Measurements from ENCODE around the gene LRRC4.

LRRC4 gene

GRCh38 chr7:128005117-128005516 is 26.1 kb downstream of the LRRC4 start:
- no peak overlapping the region for H3K9ac ChIP-seq (ENCODE audit: insufficient read length)
- TF ChIP-seq POLR2AphosphoS5 (IDR thresholded peaks at IDR 0.05; ENCODE audit: borderline replicate concordance, low read depth, low read length) (no peak), EZH2 (IDR thresholded peaks at IDR 0.05) (no peak), FOXP2 (optimal IDR thresholded peaks at IDR 0.05; ENCODE audit: control extremely low read depth, extremely low read length, insufficient read depth) (no peak)
- H3K4me3 ChIP-seq, result no peak overlapping the region
- no peak for DNase-seq (ENCODE audit: low read depth, low spot score)
- H3K36me3 ChIP-seq (ENCODE audit: insufficient read depth, low read length), result peaks cover 18% of the 10 kb centered on the region
- H3K9me3 ChIP-seq (ENCODE audit: low read depth, low read length), result no peaks in the 10 kb centered on the region
- no peak overlapping the region for H3K27ac ChIP-seq

- Histone ChIP-seq H3K27ac (no peak overlapping the region), H3K9ac (ENCODE audit: insufficient read length) (no peak overlapping the region), H3K36me3 (ENCODE audit: insufficient read depth, low read length) (peaks cover 18% of the 10 kb centered on the region), H3K9me3 (ENCODE audit: low read depth, low read length) (no peaks in the 10 kb centered on the region), H3K4me3 (no peak overlapping the region)
- TF ChIP-seq EZH2 (IDR thresholded peaks at IDR 0.05) (no peak), FOXP2 (optimal IDR thresholded peaks at IDR 0.05; ENCODE audit: control extremely low read depth, extremely low read length, insufficient read depth) (no peak), POLR2AphosphoS5 (IDR thresholded peaks at IDR 0.05; ENCODE audit: borderline replicate concordance, low read depth, low read length) (no peak)
- DNase-seq (ENCODE audit: low read depth, low spot score), result no peak
These were observed 26.6 kb downstream of the LRRC4 start for GRCh38 chr7:128004623-128005022.

GRCh38 chr7:128003787-128004186 is 27.4 kb downstream of the LRRC4 start:
- Histone ChIP-seq H3K27ac (no peak overlapping the region), H3K4me3 (no peak overlapping the region), H3K9ac (ENCODE audit: insufficient read length) (no peak overlapping the region), H3K36me3 (ENCODE audit: insufficient read depth, low read length) (peaks cover 18% of the 10 kb centered on the region), H3K9me3 (ENCODE audit: low read depth, low read length) (no peaks in the 10 kb centered on the region)
- DNase-seq (ENCODE audit: low read depth, low spot score), result no peak
- TF ChIP-seq FOXP2 (optimal IDR thresholded peaks at IDR 0.05; ENCODE audit: control extremely low read depth, extremely low read length, insufficient read depth), result no peak
- no peak for TF ChIP-seq EZH2 (IDR thresholded peaks at IDR 0.05)
- no peak for TF ChIP-seq POLR2AphosphoS5 (IDR thresholded peaks at IDR 0.05; ENCODE audit: borderline replicate concordance, low read depth, low read length)

GRCh38 chr7:128003167-128003566 is 28.1 kb downstream of the LRRC4 start:
- H3K27ac ChIP-seq, result no peak overlapping the region

GRCh38 chr7:128000854-128001265 is 30.4 kb downstream of the LRRC4 start:
- Histone ChIP-seq H3K27ac (no peak overlapping the region), H3K36me3 (ENCODE audit: insufficient read depth, low read length) (peaks cover 8% of the 10 kb centered on the region), H3K4me3 (no peak overlapping the region), H3K9ac (ENCODE audit: insufficient read length) (no peak overlapping the region), H3K9me3 (ENCODE audit: low read depth, low read length) (no peaks in the 10 kb centered on the region)
- no peak for DNase-seq (ENCODE audit: low read depth, low spot score)
- TF ChIP-seq FOXP2 (optimal IDR thresholded peaks at IDR 0.05; ENCODE audit: control extremely low read depth, extremely low read length, insufficient read depth) (no peak), EZH2 (IDR thresholded peaks at IDR 0.05) (no peak), POLR2AphosphoS5 (IDR thresholded peaks at IDR 0.05; ENCODE audit: borderline replicate concordance, low read depth, low read length) (no peak)

More at GRCh38 chr7:128003167-128003566, 28.1 kb downstream of the LRRC4 start:
- Histone ChIP-seq H3K36me3 (ENCODE audit: insufficient read depth, low read length) (peaks cover 18% of the 10 kb centered on the region), H3K9me3 (ENCODE audit: low read depth, low read length) (no peaks in the 10 kb centered on the region), H3K4me3 (no peak overlapping the region), H3K9ac (ENCODE audit: insufficient read length) (no peak overlapping the region)
- no peak for TF ChIP-seq EZH2 (IDR thresholded peaks at IDR 0.05)
- TF ChIP-seq FOXP2 (optimal IDR thresholded peaks at IDR 0.05; ENCODE audit: control extremely low read depth, extremely low read length, insufficient read depth), result no peak
- no peak for TF ChIP-seq POLR2AphosphoS5 (IDR thresholded peaks at IDR 0.05; ENCODE audit: borderline replicate concordance, low read depth, low read length)
- DNase-seq (ENCODE audit: low read depth, low spot score), result no peak

- Histone ChIP-seq H3K4me3 (no peak overlapping the region), H3K9ac (ENCODE audit: insufficient read length) (no peak overlapping the region), H3K9me3 (ENCODE audit: low read depth, low read length) (no peaks in the 10 kb centered on the region), H3K27ac (no peak overlapping the region), H3K36me3 (ENCODE audit: insufficient read depth, low read length) (peaks cover 4% of the 10 kb centered on the region)
- DNase-seq (ENCODE audit: low read depth, low spot score), result no peak
- no peak for TF ChIP-seq FOXP2 (optimal IDR thresholded peaks at IDR 0.05; ENCODE audit: control extremely low read depth, extremely low read length, insufficient read depth)
- TF ChIP-seq EZH2 (IDR thresholded peaks at IDR 0.05), result no peak
- TF ChIP-seq POLR2AphosphoS5 (IDR thresholded peaks at IDR 0.05; ENCODE audit: borderline replicate concordance, low read depth, low read length), result no peak
These were observed 31.2 kb downstream of the LRRC4 start for GRCh38 chr7:128000048-128000447.

- no peak for DNase-seq (ENCODE audit: low read depth, low spot score)
- Histone ChIP-seq H3K9me3 (ENCODE audit: low read depth, low read length) (no peaks in the 10 kb centered on the region), H3K36me3 (ENCODE audit: insufficient read depth, low read length) (peaks cover 3% of the 10 kb centered on the region), H3K9ac (ENCODE audit: insufficient read length) (no peak overlapping the region), H3K27ac (no peak overlapping the region), H3K4me3 (no peak overlapping the region)
- TF ChIP-seq FOXP2 (optimal IDR thresholded peaks at IDR 0.05; ENCODE audit: control extremely low read depth, extremely low read length, insufficient read depth) (no peak), POLR2AphosphoS5 (IDR thresholded peaks at IDR 0.05; ENCODE audit: borderline replicate concordance, low read depth, low read length) (no peak), EZH2 (IDR thresholded peaks at IDR 0.05) (no peak)
These were observed 32.6 kb downstream of the LRRC4 start for GRCh38 chr7:127998671-127999070.

GRCh38 chr7:127997226-127997922 is 33.9 kb downstream of the LRRC4 start:
- no peak overlapping the region for H3K4me3 ChIP-seq
- DNase-seq (ENCODE audit: low read depth, low spot score), result no peak
- H3K27ac ChIP-seq, result no peak overlapping the region
- H3K9ac ChIP-seq (ENCODE audit: insufficient read length), result no peak overlapping the region
- TF ChIP-seq EZH2 (IDR thresholded peaks at IDR 0.05), result no peak
- no peak for TF ChIP-seq POLR2AphosphoS5 (IDR thresholded peaks at IDR 0.05; ENCODE audit: borderline replicate concordance, low read depth, low read length)
- H3K9me3 ChIP-seq (ENCODE audit: low read depth, low read length), result no peaks in the 10 kb centered on the region
- peaks cover 6% of the 10 kb centered on the region for H3K36me3 ChIP-seq (ENCODE audit: insufficient read depth, low read length)

Measured in SK-N-MC (cell line).